Measurements from ENCODE around the gene FAM120A.

The FAM120A gene

GRCh38 chr9:93446073-93446472 is 5.4 kb upstream of the FAM120A start:
- DNase-seq (ENCODE audit: low read depth), result no peak

GRCh38 chr9:93447655-93448054 is 3.8 kb upstream of the FAM120A start:
- no peak for DNase-seq (ENCODE audit: low read depth)

GRCh38 chr9:93451849-93452709 is 594 bp downstream of the FAM120A start:
- DNase-seq (ENCODE audit: low read depth), result peak; percentile 28

GRCh38 chr9:93452710-93453046 is 1.2 kb downstream of the FAM120A start:
- DNase-seq (ENCODE audit: low read depth), result no peak

- peak; percentile 68 for DNase-seq (ENCODE audit: low read depth)
Observed at GRCh38 chr9:93453047-93453914, 1.8 kb downstream of the FAM120A start, which contains the start of gene FAM120AOS. Gene FAM120AOS (minus strand): TSS chr9:93453581. CDS start chr9:93452709, 872 bp downstream.

- DNase-seq (ENCODE audit: low read depth), result no peak
Observed at GRCh38 chr9:93456022-93456421, 4.5 kb downstream of the FAM120A start.

- no peak for DNase-seq (ENCODE audit: low read depth)
Observed at GRCh38 chr9:93456504-93456903, 5.0 kb downstream of the FAM120A start.

GRCh38 chr9:93457006-93457405 is 5.5 kb downstream of the FAM120A start:
- no peak for DNase-seq (ENCODE audit: low read depth)

GRCh38 chr9:93458712-93459111 is 7.2 kb downstream of the FAM120A start:
- no peak for DNase-seq (ENCODE audit: low read depth)

- DNase-seq (ENCODE audit: low read depth), result no peak
Observed at GRCh38 chr9:93459432-93459847, 8.0 kb downstream of the FAM120A start.

GRCh38 chr9:93460689-93461413 is 9.4 kb downstream of the FAM120A start:
- DNase-seq (ENCODE audit: low read depth), result no peak

GRCh38 chr9:93461414-93461743 is 9.9 kb downstream of the FAM120A start:
- no peak for DNase-seq (ENCODE audit: low read depth)

GRCh38 chr9:93461821-93462220 is 10.3 kb downstream of the FAM120A start:
- DNase-seq (ENCODE audit: low read depth), result no peak

GRCh38 chr9:93463638-93464248 is 12.3 kb downstream of the FAM120A start:
- DNase-seq (ENCODE audit: low read depth), result no peak

GRCh38 chr9:93464395-93464794 is 12.9 kb downstream of the FAM120A start:
- no peak for DNase-seq (ENCODE audit: low read depth)

GRCh38 chr9:93464876-93465275 is 13.4 kb downstream of the FAM120A start:
- DNase-seq (ENCODE audit: low read depth), result no peak

GRCh38 chr9:93465855-93466254 is 14.4 kb downstream of the FAM120A start:
- no peak for DNase-seq (ENCODE audit: low read depth)

GRCh38 chr9:93466416-93467061 is 15.1 kb downstream of the FAM120A start:
- DNase-seq (ENCODE audit: low read depth), result no peak

- DNase-seq (ENCODE audit: low read depth), result no peak
Observed at GRCh38 chr9:93467062-93467416, 15.6 kb downstream of the FAM120A start.

GRCh38 chr9:93467462-93467861 is 16.0 kb downstream of the FAM120A start:
- DNase-seq (ENCODE audit: low read depth), result no peak

GRCh38 chr9:93468763-93469456 is 17.4 kb downstream of the FAM120A start:
- no peak for DNase-seq (ENCODE audit: low read depth)
